ENCODE measurements around the gene RAB3D. TPM values are rescaled to one million over a fixed set of nuclear protein-coding genes. Genes with fewer than 3 reads are reported as not detected.
"Not testable (repeated sequence)": the region's sequence is repeated elsewhere in the genome, so short reads cannot be mapped to it uniquely, and the experiment has no call there.

RAB3D gene
- polyA plus RNA-seq, 1 experiment, result 12.0 TPM

- TF ChIP-seq CTCF (IDR thresholded peaks at IDR 0.05; ENCODE audit: insufficient read depth, low read depth, low read length), result no peak
- Histone ChIP-seq H3K27me3 (ENCODE audit: control insufficient read depth, insufficient read depth, low read length) (no peaks in the 10 kb centered on the region), H3K36me3 (ENCODE audit: control insufficient read depth, insufficient read depth, low read length) (no peaks in the 10 kb centered on the region; the same call in 1 of the 2 replicates), H3K4me3 (ENCODE audit: low read depth, low read length) (no peak overlapping the region)
- peak; percentile 92 for DNase-seq (ENCODE audit: low read depth)
- ChIA-PET CTCF (interaction anchor here (0.6 to 1.9 kb wide), 9 partner anchors 13 to 158 kb away, joined by 3 to 8 read pairs (median 4); partner anchors contain the start of genes EPOR and RGL3), POLR2A (no interaction called here)
Observed at GRCh38 chr19:11324079-11324661, 15.3 kb downstream of the RAB3D start.

GRCh38 chr19:11323601-11324078 is 15.8 kb downstream of the RAB3D start:
- ChIA-PET POLR2A (no interaction called here), CTCF (interaction anchor here (0.7 to 1.9 kb wide), 6 partner anchors 13 to 96 kb away, joined by 3 to 8 read pairs (median 4); partner anchors contain the start of genes EPOR and RGL3)
- no peak for DNase-seq (ENCODE audit: low read depth)
- no peaks in the 10 kb centered on the region for H3K27me3 ChIP-seq (ENCODE audit: control insufficient read depth, insufficient read depth, low read length)
- no peaks in the 10 kb centered on the region; the same call in 1 of the 2 replicates for H3K36me3 ChIP-seq (ENCODE audit: control insufficient read depth, insufficient read depth, low read length)
- H3K4me3 ChIP-seq (ENCODE audit: low read depth, low read length), result no peak overlapping the region
- peak; percentile 25 for TF ChIP-seq CTCF (IDR thresholded peaks at IDR 0.05; ENCODE audit: insufficient read depth, low read depth, low read length)

- ChIA-PET POLR2A (no interaction called here), CTCF (interaction anchor here (0.6 to 1.2 kb wide), 5 partner anchors 16 to 59 kb away, joined by 3 to 4 read pairs (median 3); no protein-coding TSS in a partner anchor)
- no peak for TF ChIP-seq CTCF (IDR thresholded peaks at IDR 0.05; ENCODE audit: insufficient read depth, low read depth, low read length)
- no peak for DNase-seq (ENCODE audit: low read depth)
- H3K27me3 ChIP-seq (ENCODE audit: control insufficient read depth, insufficient read depth, low read length), result no peaks in the 10 kb centered on the region
- no peak overlapping the region for H3K4me3 ChIP-seq (ENCODE audit: low read depth, low read length)
- H3K36me3 ChIP-seq (ENCODE audit: control insufficient read depth, insufficient read depth, low read length), result no peaks in the 10 kb centered on the region; the same call in 1 of the 2 replicates
Observed at GRCh38 chr19:11322269-11323024, 17.0 kb downstream of the RAB3D start.

- ChIA-PET CTCF (interaction anchor here (0.6 to 1.2 kb wide), 4 partner anchors 15 to 239 kb away, joined by 3 to 4 read pairs (median 4); no protein-coding TSS in a partner anchor), POLR2A (no interaction called here)
- H3K4me3 ChIP-seq (ENCODE audit: low read depth, low read length), result no peak overlapping the region
- no peaks in the 10 kb centered on the region for H3K27me3 ChIP-seq (ENCODE audit: control insufficient read depth, insufficient read depth, low read length)
- no peak for TF ChIP-seq CTCF (IDR thresholded peaks at IDR 0.05; ENCODE audit: insufficient read depth, low read depth, low read length)
- H3K36me3 ChIP-seq (ENCODE audit: control insufficient read depth, insufficient read depth, low read length), result no peaks in the 10 kb centered on the region; the same call in 1 of the 2 replicates
- no peak for DNase-seq (ENCODE audit: low read depth)
Observed at GRCh38 chr19:11321191-11322126, 18.0 kb downstream of the RAB3D start.

- H3K4me3 ChIP-seq (ENCODE audit: low read depth, low read length); DNase-seq (ENCODE audit: low read depth); POLR2A ChIA-PET; CTCF ChIA-PET; H3K36me3 ChIP-seq (ENCODE audit: control insufficient read depth, insufficient read depth, low read length); H3K27me3 ChIP-seq (ENCODE audit: control insufficient read depth, insufficient read depth, low read length): not testable (repeated sequence)
Observed at GRCh38 chr19:11320278-11320995, 19.0 kb downstream of the RAB3D start.

All from BJ (cell line).